Measurements from ENCODE around the gene TMEM88. TPM values are rescaled to one million over a fixed set of nuclear protein-coding genes. Genes with fewer than 3 reads are reported as not detected.
"Not testable (repeated sequence)": the region's sequence is repeated elsewhere in the genome, so short reads cannot be mapped to it uniquely, and the experiment has no call there.

TMEM88 gene
- total RNA-seq, 2 experiments from 2014 or later: 0.78 to 1.5 TPM

- Mint-ChIP-seq H3K36me3 (ENCODE audit: low read depth) (peaks cover 6% of the 10 kb centered on the region), H3K27ac (no peak overlapping the region), H3K4me1 (peaks cover 17% of the 10 kb centered on the region), H3K4me3 (no peak overlapping the region), H3K9me3 (no peaks in the 10 kb centered on the region), H3K27me3 (no peaks in the 10 kb centered on the region)
- POLR2A ChIA-PET: interaction anchor here (0.6 to 3.1 kb wide), 13 partner anchors 11 to 272 kb away, joined by 3 to 32 read pairs (median 4); partner anchors contain the start of genes CHD3, CNTROB, KDM6B and TP53
- peak; percentile 54 for DNase-seq
- CTCF ChIA-PET: interaction anchor here (0.7 to 2.3 kb wide), 13 partner anchors 9 to 186 kb away, joined by 3 to 24 read pairs (median 6); partner anchors contain the start of genes KDM6B, RNF227 and TP53
These were observed 1.3 kb downstream of the TMEM88 start for GRCh38 chr17:7856011-7856810.

- CTCF ChIA-PET: interaction anchor here (0.6 to 2.3 kb wide), 26 partner anchors 8 to 554 kb away, joined by 3 to 24 read pairs (median 4); partner anchors contain the start of genes ALOX12B, KDM6B, RNF227 and TP53
- H3K9me3 Mint-ChIP-seq: no peaks in the 10 kb centered on the region
- POLR2A ChIA-PET: interaction anchor here (0.6 to 3.1 kb wide), 21 partner anchors 11 to 453 kb away, joined by 3 to 32 read pairs (median 4); partner anchors contain the start of genes CHD3, CNTROB, KDM6B and RNF227
- no peak within 1 kb of the TSS for H3K4me3 Mint-ChIP-seq
- no peak within 1 kb of the TSS for H3K27ac Mint-ChIP-seq
- H3K4me1 Mint-ChIP-seq: peaks cover 8% of the 10 kb centered on the region
- peak; percentile 97 for DNase-seq
- no peaks in the 10 kb centered on the region for H3K27me3 Mint-ChIP-seq
- H3K36me3 Mint-ChIP-seq (ENCODE audit: low read depth): peaks cover 6% of the 10 kb centered on the region
These were observed 2.2 kb downstream of the TMEM88 start, which contains the start of gene NAA38 for GRCh38 chr17:7856811-7857712. NAA38 (minus strand) TSS chr17:7857559; CDS start chr17:7857463, 96 bp downstream.

- CTCF ChIA-PET: interaction anchor here (0.6 to 6.7 kb wide), 24 partner anchors 7 to 261 kb away, joined by 3 to 81 read pairs (median 4); partner anchors contain the start of genes ALOX12B, CNTROB, KDM6B and RNF227
- Mint-ChIP-seq H3K36me3 (ENCODE audit: low read depth) (peaks cover 4% of the 10 kb centered on the region), H3K4me3 (no peak within 1 kb of the TSS), H3K9me3 (no peaks in the 10 kb centered on the region), H3K4me1 (peaks cover 4% of the 10 kb centered on the region), H3K27ac (no peak within 1 kb of the TSS), H3K27me3 (no peaks in the 10 kb centered on the region)
- POLR2A ChIA-PET: interaction anchor here (0.6 to 3.1 kb wide), 17 partner anchors 10 to 454 kb away, joined by 3 to 32 read pairs (median 5); partner anchors contain the start of genes CHD3, CNTROB, KDM6B and RNF227
- DNase-seq: peak; percentile 92
These were observed 3.1 kb downstream of the TMEM88 start, which contains the start of gene CYB5D1 for GRCh38 chr17:7857713-7858521. CYB5D1 (plus strand) TSS chr17:7858003; CDS start chr17:7858135, 132 bp downstream.

- Mint-ChIP-seq H3K27me3 (no peaks in the 10 kb centered on the region), H3K36me3 (ENCODE audit: low read depth) (peaks cover 4% of the 10 kb centered on the region), H3K4me3 (no peak overlapping the region), H3K4me1 (peaks cover 4% of the 10 kb centered on the region), H3K9me3 (no peaks in the 10 kb centered on the region), H3K27ac (no peak overlapping the region)
- CTCF ChIA-PET: interaction anchor here (1.3 to 6.7 kb wide), 4 partner anchors 24 to 130 kb away, joined by 3 to 81 read pairs (median 5); partner anchors contain the start of genes CNTROB and TRAPPC1
- peak; percentile 61 for DNase-seq
- POLR2A ChIA-PET: no interaction called here
These were observed 3.6 kb downstream of the TMEM88 start for GRCh38 chr17:7858522-7858810.

- H3K4me1 Mint-ChIP-seq: peaks cover 1% of the 10 kb centered on the region
- H3K27ac Mint-ChIP-seq: no peak overlapping the region
- H3K27me3 Mint-ChIP-seq: no peaks in the 10 kb centered on the region
- CTCF ChIA-PET: interaction anchor here (1.3 to 6.7 kb wide), 5 partner anchors 14 to 129 kb away, joined by 3 to 81 read pairs (median 5); partner anchors contain the start of genes CNTROB and TRAPPC1
- DNase-seq: no peak
- H3K9me3 Mint-ChIP-seq: no peaks in the 10 kb centered on the region
- H3K36me3 Mint-ChIP-seq (ENCODE audit: low read depth): peaks cover 4% of the 10 kb centered on the region
- POLR2A ChIA-PET: interaction anchor here (1.3 kb wide), 1 partner anchor 27 kb away, joined by 5 read pairs; no protein-coding TSS in a partner anchor
- H3K4me3 Mint-ChIP-seq: no peak overlapping the region
These were observed 4.2 kb downstream of the TMEM88 start for GRCh38 chr17:7859028-7859427.

- Mint-ChIP-seq H3K36me3 (ENCODE audit: low read depth) (peaks cover 22% of the 10 kb centered on the region), H3K27me3 (no peaks in the 10 kb centered on the region), H3K9me3 (no peaks in the 10 kb centered on the region), H3K27ac (no peak overlapping the region), H3K4me3 (no peak overlapping the region), H3K4me1 (peaks cover 11% of the 10 kb centered on the region)
- no peak for DNase-seq
- POLR2A ChIA-PET: interaction anchor here (1.1 to 2.7 kb wide), 2 partner anchors 28 to 128 kb away, joined by 3 to 7 read pairs; no protein-coding TSS in a partner anchor
- CTCF ChIA-PET: interaction anchor here (0.7 to 6.7 kb wide), 21 partner anchors 8 to 247 kb away, joined by 3 to 81 read pairs (median 6); partner anchors contain the start of gene CNTROB
These were observed 8.0 kb downstream of the TMEM88 start for GRCh38 chr17:7862692-7863437.

GRCh38 chr17:7864384-7864783, 9.5 kb downstream of the TMEM88 start:
- not testable (repeated sequence) for H3K4me3 Mint-ChIP-seq, H3K27ac Mint-ChIP-seq, H3K27me3 Mint-ChIP-seq, DNase-seq, H3K9me3 Mint-ChIP-seq
- CTCF ChIA-PET: interaction anchor here (1.2 to 6.7 kb wide), 8 partner anchors 12 to 209 kb away, joined by 4 to 81 read pairs (median 7); no protein-coding TSS in a partner anchor
- Mint-ChIP-seq H3K36me3 (ENCODE audit: low read depth) (peaks cover 26% of the 10 kb centered on the region), H3K4me1 (peaks cover 22% of the 10 kb centered on the region)
- POLR2A ChIA-PET: interaction anchor here (0.7 to 2.7 kb wide), 3 partner anchors 20 to 67 kb away, joined by 3 to 7 read pairs (median 4); partner anchors contain the start of gene TRAPPC1

GRCh38 chr17:7864995-7865650, 10.3 kb downstream of the TMEM88 start:
- CTCF ChIA-PET: interaction anchor here (0.7 to 2.6 kb wide), 8 partner anchors 8 to 193 kb away, joined by 3 to 9 read pairs (median 4); partner anchors contain the start of genes CYB5D1, NAA38 and RNF227
- no peaks in the 10 kb centered on the region for H3K27me3 Mint-ChIP-seq
- H3K4me1 Mint-ChIP-seq: peaks cover 24% of the 10 kb centered on the region
- no peak for DNase-seq
- POLR2A ChIA-PET: interaction anchor here (2.0 to 2.7 kb wide), 2 partner anchors 19 to 30 kb away, joined by 4 to 7 read pairs; no protein-coding TSS in a partner anchor
- H3K9me3 Mint-ChIP-seq: no peaks in the 10 kb centered on the region
- H3K36me3 Mint-ChIP-seq (ENCODE audit: low read depth): peaks cover 26% of the 10 kb centered on the region
- H3K4me3 Mint-ChIP-seq: no peak overlapping the region
- H3K27ac Mint-ChIP-seq: no peak overlapping the region

- ChIA-PET POLR2A (interaction anchor here (1.0 to 2.7 kb wide), 6 partner anchors 8 to 306 kb away, joined by 3 to 11 read pairs (median 4); partner anchors contain the start of gene NAA38), CTCF (interaction anchor here (0.5 to 5.0 kb wide), 9 partner anchors 8 to 226 kb away, joined by 3 to 28 read pairs (median 4); partner anchors contain the start of gene RNF227)
- peak overlapping the region; percentile 33 for H3K4me3 Mint-ChIP-seq
These were observed 13.0 kb downstream of the TMEM88 start for GRCh38 chr17:7867881-7868329.

GRCh38 chr17:7873051-7873450, 18.2 kb downstream of the TMEM88 start:
- ChIA-PET POLR2A (no interaction called here), CTCF (no interaction called here)
- DNase-seq: no peak
- Mint-ChIP-seq H3K36me3 (ENCODE audit: low read depth) (peaks cover 10% of the 10 kb centered on the region), H3K4me1 (peaks cover 11% of the 10 kb centered on the region), H3K9me3 (no peaks in the 10 kb centered on the region), H3K4me3 (no peak overlapping the region), H3K27me3 (no peaks in the 10 kb centered on the region), H3K27ac (no peak overlapping the region)

More at GRCh38 chr17:7867881-7868329, 13.0 kb downstream of the TMEM88 start:
- Mint-ChIP-seq H3K9me3 (no peaks in the 10 kb centered on the region), H3K4me1 (peaks cover 23% of the 10 kb centered on the region), H3K36me3 (ENCODE audit: low read depth) (peaks cover 26% of the 10 kb centered on the region), H3K27ac (peak overlapping the region; percentile 62), H3K27me3 (no peaks in the 10 kb centered on the region)
- peak; percentile 34 for DNase-seq

Data from activated CD4-positive, alpha-beta memory T cell treated with anti-CD3 and anti-CD28 coated beads, Interleukin-2, amount 10 ng/mL, durations not matched to agents 7 days and 5 days (primary cell).